Mesothelial cell of epicardium (in vitro differentiated cells): Measurements from ENCODE around the gene ARHGEF28. TPM values are rescaled to one million over a fixed set of nuclear protein-coding genes. Genes with fewer than 3 reads are reported as not detected.

Source experiments
- DNase-seq, 2 experiments: peaks; one replicate each; pipeline ENCODE4 v3.0.0; 2021; ENCODE audit warnings: low spot score in 2 of 2; ENCODE audit not compliant: unreplicated experiment in 2 of 2
- H3K27ac Mint-ChIP-seq: 2 replicates; pipeline ENCODE4 v1.8.0; 2021; ENCODE audit warnings: mixed read lengths
- H3K27me3 Mint-ChIP-seq: 2 replicates; pipeline ENCODE4 v1.8.0; 2021; ENCODE audit warnings: low read depth, mixed read lengths
- H3K36me3 Mint-ChIP-seq: 2 replicates; pipeline ENCODE4 v1.8.0; 2021; ENCODE audit warnings: mixed read lengths
- H3K4me1 Mint-ChIP-seq: 2 replicates; pipeline ENCODE4 v1.8.0; 2021; ENCODE audit warnings: mixed read lengths
- H3K4me3 Mint-ChIP-seq: 2 replicates; pipeline ENCODE4 v1.8.0; 2021; ENCODE audit warnings: mild to moderate bottlenecking, moderate library complexity, mixed read lengths
- H3K9me3 Mint-ChIP-seq: 2 replicates; pipeline ENCODE4 v1.8.0; 2021; ENCODE audit warnings: mixed read lengths
- total RNA-seq: library from RNA; stranded (reverse); gene quantifications from 3 replicates; pipeline ENCODE4 v1.2.1, GENCODE V29; 2021
- TF ChIP-seq, protein P1 (sequence below): fragments of 200-600 bp; sonication (generic); IDR thresholded peaks from one replicate; pipeline ENCODE4 v1.5.0; 2021; ENCODE audit warnings: antibody characterized with exemption; ENCODE audit not compliant: unreplicated experiment

The ARHGEF28 gene
- total RNA-seq, 1 donor from 2014 or later: 0.40 TPM

DNA sequence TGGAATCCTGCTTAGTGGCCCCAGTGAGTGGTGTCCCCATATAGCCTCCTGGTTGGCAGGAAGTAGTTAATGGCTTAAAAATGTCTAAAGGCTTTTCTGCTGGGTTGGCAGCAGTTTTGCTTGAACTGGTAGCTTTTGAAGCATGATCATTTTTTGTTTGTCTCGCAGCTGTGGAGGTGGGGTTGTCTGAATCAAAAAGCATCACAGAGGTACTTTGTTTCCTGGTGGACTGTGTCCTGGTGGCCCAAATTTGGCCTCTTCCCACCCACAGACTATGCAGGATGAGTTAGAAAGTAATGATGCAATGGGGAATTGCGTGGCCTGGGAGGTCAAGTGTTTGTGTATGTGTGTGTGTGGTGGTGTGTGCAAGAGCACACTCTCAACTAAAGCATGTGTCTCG lies 322.7 kb downstream of the ARHGEF28 start:
- Mint-ChIP-seq H3K4me3 (no peak overlapping the region), H3K27me3 (no peaks in the 10 kb centered on the region), H3K36me3 (peaks cover 4% of the 10 kb centered on the region), H3K27ac (no peak overlapping the region), H3K4me1 (peaks cover 17% of the 10 kb centered on the region), H3K9me3 (peaks cover 6% of the 10 kb centered on the region)
- no peak for DNase-seq
- TF ChIP-seq, protein P1, sequence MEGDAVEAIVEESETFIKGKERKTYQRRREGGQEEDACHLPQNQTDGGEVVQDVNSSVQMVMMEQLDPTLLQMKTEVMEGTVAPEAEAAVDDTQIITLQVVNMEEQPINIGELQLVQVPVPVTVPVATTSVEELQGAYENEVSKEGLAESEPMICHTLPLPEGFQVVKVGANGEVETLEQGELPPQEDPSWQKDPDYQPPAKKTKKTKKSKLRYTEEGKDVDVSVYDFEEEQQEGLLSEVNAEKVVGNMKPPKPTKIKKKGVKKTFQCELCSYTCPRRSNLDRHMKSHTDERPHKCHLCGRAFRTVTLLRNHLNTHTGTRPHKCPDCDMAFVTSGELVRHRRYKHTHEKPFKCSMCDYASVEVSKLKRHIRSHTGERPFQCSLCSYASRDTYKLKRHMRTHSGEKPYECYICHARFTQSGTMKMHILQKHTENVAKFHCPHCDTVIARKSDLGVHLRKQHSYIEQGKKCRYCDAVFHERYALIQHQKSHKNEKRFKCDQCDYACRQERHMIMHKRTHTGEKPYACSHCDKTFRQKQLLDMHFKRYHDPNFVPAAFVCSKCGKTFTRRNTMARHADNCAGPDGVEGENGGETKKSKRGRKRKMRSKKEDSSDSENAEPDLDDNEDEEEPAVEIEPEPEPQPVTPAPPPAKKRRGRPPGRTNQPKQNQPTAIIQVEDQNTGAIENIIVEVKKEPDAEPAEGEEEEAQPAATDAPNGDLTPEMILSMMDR: no peak

DNA sequence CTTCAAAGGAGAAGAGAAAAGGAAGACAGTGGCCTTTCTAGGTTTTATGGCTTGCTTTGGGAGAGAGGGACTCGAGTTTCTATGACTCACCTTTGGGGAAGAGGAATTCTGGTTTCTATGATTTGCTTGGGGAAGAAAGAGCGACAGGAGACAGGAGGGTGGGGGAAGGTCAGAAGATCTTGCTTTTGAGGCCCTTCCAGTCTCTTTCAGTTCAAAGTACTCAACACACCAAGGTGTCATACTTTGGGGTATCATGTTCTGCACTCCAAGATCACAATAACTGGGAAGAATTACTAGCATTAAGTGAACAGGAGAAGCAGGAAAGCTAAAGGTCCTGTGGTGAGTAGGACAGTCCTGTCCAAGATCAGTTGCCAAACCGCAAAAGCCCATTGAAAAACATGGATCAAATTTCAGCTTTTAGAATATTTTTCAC lies 324.5 kb downstream of the ARHGEF28 start:
- Mint-ChIP-seq H3K36me3 (no peaks in the 10 kb centered on the region), H3K9me3 (no peaks in the 10 kb centered on the region), H3K4me1 (peaks cover 17% of the 10 kb centered on the region), H3K27me3 (no peaks in the 10 kb centered on the region), H3K27ac (no peak overlapping the region), H3K4me3 (no peak overlapping the region)
- TF ChIP-seq, protein P1: no peak
- no peak for DNase-seq

DNA sequence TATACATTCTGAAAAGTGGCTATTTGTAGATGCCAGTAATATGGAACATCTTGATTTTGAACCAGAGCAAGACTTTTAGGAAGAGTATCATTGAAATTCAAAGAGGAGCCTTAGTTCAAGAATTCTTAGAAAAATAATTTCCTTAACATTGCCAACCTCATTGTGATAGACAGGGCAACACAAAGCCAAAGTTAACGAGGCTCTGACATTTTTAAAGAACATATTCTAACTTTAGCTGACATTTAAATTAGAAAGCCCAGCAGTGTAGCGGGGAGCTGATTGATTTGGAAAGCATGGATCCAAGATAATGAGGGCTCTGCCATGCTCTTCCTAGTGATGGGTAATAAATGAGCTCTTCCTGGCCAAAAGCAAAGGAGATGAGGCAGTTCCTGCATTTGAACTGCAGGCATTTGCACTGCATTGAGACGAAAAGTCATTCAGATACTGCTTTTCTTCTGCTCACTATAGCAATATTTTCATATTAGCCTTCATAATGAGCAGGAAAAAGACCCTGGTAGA lies 325.0 kb downstream of the ARHGEF28 start:
- Mint-ChIP-seq H3K4me1 (peaks cover 17% of the 10 kb centered on the region), H3K27me3 (no peaks in the 10 kb centered on the region), H3K4me3 (no peak overlapping the region), H3K27ac (no peak overlapping the region), H3K9me3 (no peaks in the 10 kb centered on the region), H3K36me3 (no peaks in the 10 kb centered on the region)
- no peak for DNase-seq
- TF ChIP-seq, protein P1: no peak

DNA sequence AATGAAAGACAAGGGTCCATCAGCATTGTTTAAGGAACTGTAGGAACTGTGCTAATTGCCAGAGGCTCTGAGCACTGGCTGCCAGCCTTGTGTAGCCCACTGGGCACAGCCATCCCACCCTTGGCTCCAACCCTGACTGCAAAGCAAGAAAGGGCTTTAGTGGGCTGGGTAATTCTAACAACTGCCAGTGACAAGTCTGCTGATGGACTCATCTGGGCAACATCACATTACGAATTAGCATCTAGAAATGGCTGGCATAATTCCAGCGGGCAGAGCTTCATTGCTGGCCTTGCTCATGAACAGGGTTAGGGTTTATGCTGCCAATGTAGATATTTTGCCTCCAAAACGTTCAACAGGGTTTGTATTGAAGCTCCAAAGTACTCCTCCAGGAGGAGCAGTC lies 326.9 kb downstream of the ARHGEF28 start:
- Mint-ChIP-seq H3K27me3 (no peaks in the 10 kb centered on the region), H3K4me3 (no peak overlapping the region), H3K9me3 (no peaks in the 10 kb centered on the region), H3K27ac (no peak overlapping the region), H3K4me1 (peaks cover 19% of the 10 kb centered on the region), H3K36me3 (no peaks in the 10 kb centered on the region)
- DNase-seq: no peak
- TF ChIP-seq, protein P1: no peak

DNA sequence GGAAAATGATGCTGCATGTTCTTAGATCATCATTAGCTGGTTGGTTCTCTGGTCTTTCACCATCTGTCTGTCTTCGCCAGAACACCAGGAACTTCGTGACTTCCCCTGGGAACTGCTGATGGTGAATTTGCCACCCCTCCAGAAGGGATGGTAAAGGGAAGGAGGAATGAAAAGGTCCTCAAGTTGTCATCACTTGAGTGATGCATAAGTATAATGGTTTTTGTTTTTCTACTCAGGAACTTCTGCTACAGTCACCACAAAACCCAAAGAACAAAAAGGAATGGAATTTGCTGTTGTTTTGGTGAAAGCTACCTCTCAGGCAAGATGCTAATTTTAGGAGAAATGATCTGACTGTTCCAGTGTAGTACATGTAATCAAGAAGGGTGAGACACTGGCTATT lies 328.4 kb downstream of the ARHGEF28 start:
- H3K27me3 Mint-ChIP-seq: no peaks in the 10 kb centered on the region
- no peak overlapping the region for H3K27ac Mint-ChIP-seq
- TF ChIP-seq, protein P1: no peak
- DNase-seq: no peak
- H3K36me3 Mint-ChIP-seq: no peaks in the 10 kb centered on the region
- no peak overlapping the region for H3K4me3 Mint-ChIP-seq
- no peaks in the 10 kb centered on the region for H3K9me3 Mint-ChIP-seq
- peaks cover 6% of the 10 kb centered on the region for H3K4me1 Mint-ChIP-seq
